Ovary (tissue), 3 donors: Measurements from ENCODE around the gene NEURL3.

ENCODE experiments used
- CTCF ChIP-seq, 3 donors: fragments of 450-650 bp in 2 of 3; fragments of 200-600 bp in 1 of 3; IDR thresholded peaks; one replicate each; pipeline versions ENCODE4 v1.5.1 to v1.8.0; 2016 to 2022; ENCODE audit warnings: antibody characterized with exemption in 3 of 3, mild to moderate bottlenecking in 1 of 3
- POLR2A ChIP-seq: fragments of 450-650 bp; IDR thresholded peaks from one replicate; pipeline ENCODE4 v1.6.1; 2017; ENCODE audit warnings: antibody characterized with exemption, mild to moderate bottlenecking, moderate library complexity
- donor health status: DM: no; HTN: no; CAD: no.

DNA sequence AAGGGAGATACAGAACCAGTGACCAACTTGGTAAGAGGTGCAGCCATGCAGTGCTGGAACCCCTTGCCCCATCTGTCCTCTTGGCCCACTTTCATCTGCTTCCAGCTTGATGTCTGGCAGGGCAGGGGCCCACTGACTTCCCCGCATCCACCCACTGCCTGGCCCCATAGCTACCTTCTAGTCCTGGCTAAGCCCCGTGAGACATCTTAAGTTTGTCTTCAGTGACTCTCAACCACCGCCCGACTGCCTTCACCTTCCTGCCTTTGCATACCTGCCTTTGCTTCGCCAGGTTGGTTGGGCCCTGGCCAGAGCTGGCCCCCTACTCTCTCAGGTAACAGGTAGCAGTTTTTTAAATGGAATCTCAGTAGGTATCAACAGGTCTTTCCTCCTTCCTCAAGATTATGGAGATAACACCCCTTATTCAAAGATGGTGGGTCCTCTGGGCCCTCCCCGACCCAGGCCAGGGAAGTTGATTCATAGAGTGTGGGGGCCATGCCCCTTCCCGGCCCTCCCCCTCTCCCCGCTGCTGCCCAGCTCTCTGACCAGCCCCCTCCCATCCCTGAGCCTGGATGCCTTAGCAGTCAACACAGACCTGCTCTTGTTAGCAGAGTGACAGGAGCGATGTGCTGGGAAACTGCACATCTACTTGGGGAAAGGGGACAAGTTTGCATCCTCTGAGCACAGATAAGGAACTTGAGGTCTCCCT lies 34.2 kb upstream of the NEURL3 start:
- TF ChIP-seq POLR2A: no peak
- TF ChIP-seq CTCF (IDR thresholded peaks at IDR 0.05): no peak
